ENCODE data around the gene SLC25A48. TPM values are rescaled to one million over a fixed set of nuclear protein-coding genes. Genes with fewer than 3 reads are reported as not detected.
A peak's percentile ranks its signal among the peaks of the same experiment; 100 is the strongest.

Gene SLC25A48
- total and polyA plus RNA-seq, 7 experiments from 2014 or later = not detected

DNA sequence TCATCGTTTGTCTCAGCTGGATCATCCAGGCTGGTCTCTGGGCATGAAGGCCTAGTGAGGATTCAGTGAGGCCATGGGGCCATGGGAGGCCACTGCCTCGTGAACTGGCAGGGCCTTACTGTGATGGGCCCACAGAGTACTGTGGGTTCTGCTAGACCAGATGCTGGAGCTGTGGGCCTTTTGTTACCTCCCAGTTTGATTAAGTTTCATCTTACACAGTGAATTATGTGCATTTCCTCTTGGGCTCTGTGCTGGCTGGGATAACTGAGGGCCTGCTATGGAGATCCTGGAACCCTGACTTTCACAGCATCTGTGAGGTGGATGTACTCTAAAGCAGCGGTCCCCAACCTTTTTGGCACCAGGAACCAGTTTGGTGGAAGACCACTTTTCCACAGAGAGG lies 19.7 kb upstream of the SLC25A48 start:
- Histone ChIP-seq H3K27ac (ENCODE audit: low read depth, low read length) (no peak overlapping the region), H3K36me3 (ENCODE audit: control insufficient read depth in 2 of 3, insufficient read depth in 3 of 3, low read length in 3 of 3) (no peaks in the 10 kb centered on the region), H3K4me3 (ENCODE audit: low read length) (no peak overlapping the region), H3K4me1 (ENCODE audit: control insufficient read depth in 2 of 2, insufficient read depth in 2 of 2, low read length in 2 of 2) (no peaks in the 10 kb centered on the region), H3K27me3 (ENCODE audit: control insufficient read depth in 2 of 2, insufficient read depth in 2 of 2, low read length in 2 of 2) (no peaks in the 10 kb centered on the region), H3K9me3 (ENCODE audit: control insufficient read depth in 2 of 3, low read length in 3 of 3) (no peaks in the 10 kb centered on the region)
- no peak overlapping the region for H3K27ac Mint-ChIP-seq
- peaks cover 11 to 40% (median 21%) of the 10 kb centered on the region in 5 donors for H3K27me3 Mint-ChIP-seq
- H3K4me1 Mint-ChIP-seq = no peaks in the 10 kb centered on the region
- no peaks in the 10 kb centered on the region for H3K36me3 Mint-ChIP-seq
- ATAC-seq (no peak), DNase-seq (no peak)
- POLR2A ChIA-PET = no interaction called here
- CTCF ChIA-PET = no interaction called here
- intact Hi-C loops (cut with micrococcal nuclease) = no loop called here
- H3K9me3 Mint-ChIP-seq = peaks cover 0 to 2% (median 0%) of the 10 kb centered on the region in 11 donors
- no peak overlapping the region for H3K4me3 Mint-ChIP-seq

DNA sequence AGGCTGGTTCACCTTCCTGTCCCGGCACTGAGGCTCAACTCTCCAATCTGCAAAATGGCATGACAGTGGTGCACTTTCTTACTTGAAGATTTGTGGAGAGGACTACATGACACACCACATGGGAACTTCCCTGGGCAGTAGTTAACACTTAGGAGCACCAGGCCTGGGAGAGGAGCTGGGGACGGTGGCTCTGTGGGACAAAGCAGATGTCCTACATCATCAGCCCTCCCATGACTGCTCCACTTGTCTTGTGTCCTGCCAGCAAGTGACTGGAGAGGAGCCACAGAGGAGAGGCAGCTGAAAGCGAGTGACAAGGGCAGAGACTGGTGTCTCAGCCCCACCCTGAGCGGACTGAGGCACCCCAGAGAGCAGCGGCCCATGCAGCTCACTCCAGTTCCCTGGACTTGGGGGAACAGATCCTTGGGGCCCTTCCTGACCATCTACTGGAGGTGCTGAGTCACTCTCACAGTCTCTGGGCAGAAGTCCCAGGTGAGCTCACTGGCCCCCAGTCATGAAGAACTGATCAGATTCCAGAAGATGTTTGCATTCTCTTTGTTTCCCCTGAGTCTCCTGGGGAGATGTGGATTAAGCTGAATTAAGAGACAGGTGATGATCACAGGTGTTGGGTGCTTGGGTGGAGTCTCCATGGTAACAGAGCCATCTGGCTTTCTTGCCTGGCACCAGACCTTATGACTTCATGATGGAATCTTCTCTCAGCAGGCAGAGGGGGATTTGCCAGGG lies 13.2 kb upstream of the SLC25A48 start:
- no peak overlapping the region for H3K27ac Mint-ChIP-seq
- H3K9me3 ChIP-seq (ENCODE audit: control insufficient read depth in 2 of 3, low read length in 3 of 3) = no peaks in the 10 kb centered on the region
- no peaks in the 10 kb centered on the region for H3K27me3 ChIP-seq (ENCODE audit: control insufficient read depth in 2 of 2, insufficient read depth in 2 of 2, low read length in 2 of 2)
- H3K27me3 Mint-ChIP-seq = peaks cover 0 to 19% (median 0%) of the 10 kb centered on the region in 5 donors
- ChIA-PET CTCF (no interaction called here), POLR2A (no interaction called here)
- H3K4me3 Mint-ChIP-seq = no peak overlapping the region
- no peaks in the 10 kb centered on the region for H3K9me3 Mint-ChIP-seq
- H3K4me1 ChIP-seq (ENCODE audit: control insufficient read depth in 2 of 2, insufficient read depth in 2 of 2, low read length in 2 of 2) = no peaks in the 10 kb centered on the region
- H3K36me3 Mint-ChIP-seq = no peaks in the 10 kb centered on the region
- peaks cover 0 to 2% (median 0%) of the 10 kb centered on the region in 7 donors for H3K4me1 Mint-ChIP-seq
- intact Hi-C loops (cut with micrococcal nuclease) = no loop called here
- no peak for DNase-seq
- H3K27ac ChIP-seq (ENCODE audit: low read depth, low read length) = no peak overlapping the region
- no peak overlapping the region for H3K4me3 ChIP-seq (ENCODE audit: low read length)
- H3K36me3 ChIP-seq (ENCODE audit: control insufficient read depth in 2 of 3, insufficient read depth in 3 of 3, low read length in 3 of 3) = no peaks in the 10 kb centered on the region
- peak; percentile 10 for ATAC-seq

DNA sequence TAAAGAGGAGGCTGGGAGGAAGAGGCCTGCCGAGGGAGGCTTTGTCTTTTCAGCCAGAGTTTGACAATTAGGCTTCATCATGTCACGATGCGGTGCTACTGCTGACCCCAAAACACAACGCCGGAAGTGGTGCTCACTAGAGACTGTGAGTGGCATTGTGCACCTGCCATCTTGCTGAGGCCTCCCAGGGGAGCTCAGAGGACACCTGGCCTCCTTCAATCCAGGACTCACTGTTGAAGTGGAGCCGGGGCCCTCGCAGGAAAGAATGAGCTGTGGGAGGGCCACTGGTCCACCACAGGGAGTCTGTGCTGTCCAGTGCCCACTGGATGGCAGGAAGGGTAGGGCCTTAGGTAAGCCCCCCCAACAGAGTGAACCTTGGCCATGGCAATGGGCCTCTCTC lies 12.7 kb upstream of the SLC25A48 start:
- Histone ChIP-seq H3K27me3 (ENCODE audit: control insufficient read depth in 2 of 2, insufficient read depth in 2 of 2, low read length in 2 of 2) (no peaks in the 10 kb centered on the region), H3K9me3 (ENCODE audit: control insufficient read depth in 2 of 3, low read length in 3 of 3) (no peaks in the 10 kb centered on the region), H3K27ac (ENCODE audit: low read depth, low read length) (no peak overlapping the region), H3K4me1 (ENCODE audit: control insufficient read depth in 2 of 2, insufficient read depth in 2 of 2, low read length in 2 of 2) (no peaks in the 10 kb centered on the region), H3K4me3 (ENCODE audit: low read length) (no peak overlapping the region), H3K36me3 (ENCODE audit: control insufficient read depth in 2 of 3, insufficient read depth in 3 of 3, low read length in 3 of 3) (no peaks in the 10 kb centered on the region)
- Mint-ChIP-seq H3K27ac (no peak overlapping the region), H3K27me3 (peaks cover 0 to 17% (median 0%) of the 10 kb centered on the region in 5 donors), H3K4me1 (peaks cover 0 to 3% (median 0%) of the 10 kb centered on the region in 7 donors), H3K4me3 (no peak overlapping the region), H3K36me3 (no peaks in the 10 kb centered on the region), H3K9me3 (peaks cover 0 to 1% (median 0%) of the 10 kb centered on the region in 11 donors)
- DNase-seq = no peak
- CTCF ChIA-PET = no interaction called here
- POLR2A ChIA-PET = no interaction called here
- ATAC-seq = no peak
- intact Hi-C loops (cut with micrococcal nuclease) = no loop called here

DNA sequence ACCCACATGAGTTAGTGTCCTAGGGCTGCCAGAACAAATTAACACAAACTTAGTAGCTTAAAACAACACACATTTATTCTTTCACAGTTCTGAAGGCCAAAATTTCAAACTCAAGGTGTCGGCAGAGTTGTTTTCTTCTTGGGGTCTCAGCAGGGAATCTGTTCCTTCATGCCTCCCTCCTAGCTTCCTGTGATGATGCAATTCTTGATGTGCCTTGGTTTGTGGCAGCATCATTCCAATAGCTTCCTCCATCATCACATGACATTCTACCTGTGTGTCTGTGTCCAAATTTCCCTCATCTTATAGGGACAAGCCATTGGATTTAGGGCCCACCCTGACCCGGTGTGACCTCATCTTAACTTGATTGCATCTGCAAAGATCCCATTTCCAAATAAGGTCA lies 12.2 kb upstream of the SLC25A48 start:
- ChIA-PET POLR2A (no interaction called here), CTCF (no interaction called here)
- Histone ChIP-seq H3K4me1 (ENCODE audit: control insufficient read depth in 2 of 2, insufficient read depth in 2 of 2, low read length in 2 of 2) (no peaks in the 10 kb centered on the region), H3K36me3 (ENCODE audit: control insufficient read depth in 2 of 3, insufficient read depth in 3 of 3, low read length in 3 of 3) (no peaks in the 10 kb centered on the region), H3K27me3 (ENCODE audit: control insufficient read depth in 2 of 2, insufficient read depth in 2 of 2, low read length in 2 of 2) (no peaks in the 10 kb centered on the region), H3K4me3 (ENCODE audit: low read length) (no peak overlapping the region), H3K9me3 (ENCODE audit: control insufficient read depth in 2 of 3, low read length in 3 of 3) (no peaks in the 10 kb centered on the region), H3K27ac (ENCODE audit: low read depth, low read length) (no peak overlapping the region)
- Mint-ChIP-seq H3K4me3 (no peak overlapping the region), H3K27ac (no peak overlapping the region), H3K27me3 (peaks cover 0 to 17% (median 0%) of the 10 kb centered on the region in 5 donors), H3K36me3 (no peaks in the 10 kb centered on the region), H3K4me1 (peaks cover 0 to 3% (median 0%) of the 10 kb centered on the region in 7 donors), H3K9me3 (peaks cover 0 to 2% (median 0%) of the 10 kb centered on the region in 11 donors)
- no peak for ATAC-seq
- intact Hi-C loops (cut with micrococcal nuclease) = no loop called here
- no peak for DNase-seq

DNA sequence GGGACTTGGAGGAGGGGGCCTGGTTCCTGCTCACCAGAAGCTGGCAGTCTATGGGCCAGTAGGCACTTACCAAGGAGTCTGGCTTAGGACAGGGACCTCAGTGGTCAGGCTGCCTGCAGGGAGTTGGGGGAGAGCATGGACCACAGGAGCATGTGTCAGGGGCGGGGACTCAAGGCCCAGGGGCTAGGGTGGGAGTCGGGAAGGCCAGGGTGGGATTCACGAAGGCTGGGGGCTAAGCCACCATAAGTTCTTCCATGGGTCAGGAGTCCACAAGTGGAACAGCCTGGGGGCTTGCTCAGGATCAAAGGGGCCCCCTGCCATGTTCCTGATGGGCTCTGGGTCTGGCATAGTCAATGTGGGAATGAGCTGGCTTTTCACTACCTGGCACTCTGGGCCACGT lies 11.5 kb upstream of the SLC25A48 start:
- ATAC-seq = no peak
- ChIA-PET CTCF (no interaction called here), POLR2A (no interaction called here)
- Histone ChIP-seq H3K9me3 (ENCODE audit: control insufficient read depth in 2 of 3, low read length in 3 of 3) (no peaks in the 10 kb centered on the region), H3K4me1 (ENCODE audit: control insufficient read depth in 2 of 2, insufficient read depth in 2 of 2, low read length in 2 of 2) (no peaks in the 10 kb centered on the region), H3K27me3 (ENCODE audit: control insufficient read depth in 2 of 2, insufficient read depth in 2 of 2, low read length in 2 of 2) (no peaks in the 10 kb centered on the region), H3K4me3 (ENCODE audit: low read length) (no peak overlapping the region), H3K36me3 (ENCODE audit: control insufficient read depth in 2 of 3, insufficient read depth in 3 of 3, low read length in 3 of 3) (no peaks in the 10 kb centered on the region), H3K27ac (ENCODE audit: low read depth, low read length) (no peak overlapping the region)
- no peaks in the 10 kb centered on the region for H3K36me3 Mint-ChIP-seq
- H3K27me3 Mint-ChIP-seq = peaks cover 0 to 14% (median 0%) of the 10 kb centered on the region in 5 donors
- DNase-seq = no peak
- peaks cover 0 to 2% (median 0%) of the 10 kb centered on the region in 11 donors for H3K9me3 Mint-ChIP-seq
- H3K4me3 Mint-ChIP-seq = no peak overlapping the region
- H3K4me1 Mint-ChIP-seq = peaks cover 0 to 3% (median 0%) of the 10 kb centered on the region in 7 donors
- intact Hi-C loops (cut with micrococcal nuclease) = no loop called here
- H3K27ac Mint-ChIP-seq = no peak overlapping the region

DNA sequence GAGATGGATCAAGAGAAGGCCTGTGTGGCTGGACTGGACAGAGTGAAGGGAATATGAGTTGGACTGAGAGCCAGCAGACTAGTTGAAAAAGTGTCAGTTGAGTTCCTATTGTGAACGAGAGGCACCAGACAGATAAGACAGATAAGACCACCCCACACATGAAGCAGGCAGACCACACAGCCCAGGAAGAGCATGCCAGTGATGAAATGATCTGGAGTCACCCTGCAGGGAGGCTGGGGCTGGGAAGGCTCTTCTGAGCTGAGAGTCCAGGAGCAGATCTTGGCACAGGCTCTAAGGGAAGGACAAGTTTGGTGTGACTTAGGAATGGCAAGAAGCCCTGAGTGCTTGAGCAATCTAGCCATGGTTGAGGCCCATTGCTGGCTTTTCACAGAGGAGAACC lies 10.6 kb upstream of the SLC25A48 start:
- intact Hi-C loops (cut with micrococcal nuclease) = no loop called here
- Histone ChIP-seq H3K27me3 (ENCODE audit: control insufficient read depth in 2 of 2, insufficient read depth in 2 of 2, low read length in 2 of 2) (no peaks in the 10 kb centered on the region), H3K27ac (ENCODE audit: low read depth, low read length) (no peak overlapping the region), H3K36me3 (ENCODE audit: control insufficient read depth in 2 of 3, insufficient read depth in 3 of 3, low read length in 3 of 3) (no peaks in the 10 kb centered on the region), H3K4me1 (ENCODE audit: control insufficient read depth in 2 of 2, insufficient read depth in 2 of 2, low read length in 2 of 2) (no peaks in the 10 kb centered on the region), H3K4me3 (ENCODE audit: low read length) (no peak overlapping the region), H3K9me3 (ENCODE audit: control insufficient read depth in 2 of 3, low read length in 3 of 3) (no peaks in the 10 kb centered on the region)
- Mint-ChIP-seq H3K4me3 (no peak overlapping the region), H3K36me3 (no peaks in the 10 kb centered on the region), H3K27me3 (peaks cover 0 to 6% (median 0%) of the 10 kb centered on the region in 5 donors), H3K9me3 (peaks cover 0 to 2% (median 0%) of the 10 kb centered on the region in 11 donors), H3K4me1 (peaks cover 0 to 3% (median 0%) of the 10 kb centered on the region in 7 donors), H3K27ac (no peak overlapping the region)
- DNase-seq (no peak), ATAC-seq (no peak)
- POLR2A ChIA-PET = no interaction called here
- CTCF ChIA-PET = no interaction called here

DNA sequence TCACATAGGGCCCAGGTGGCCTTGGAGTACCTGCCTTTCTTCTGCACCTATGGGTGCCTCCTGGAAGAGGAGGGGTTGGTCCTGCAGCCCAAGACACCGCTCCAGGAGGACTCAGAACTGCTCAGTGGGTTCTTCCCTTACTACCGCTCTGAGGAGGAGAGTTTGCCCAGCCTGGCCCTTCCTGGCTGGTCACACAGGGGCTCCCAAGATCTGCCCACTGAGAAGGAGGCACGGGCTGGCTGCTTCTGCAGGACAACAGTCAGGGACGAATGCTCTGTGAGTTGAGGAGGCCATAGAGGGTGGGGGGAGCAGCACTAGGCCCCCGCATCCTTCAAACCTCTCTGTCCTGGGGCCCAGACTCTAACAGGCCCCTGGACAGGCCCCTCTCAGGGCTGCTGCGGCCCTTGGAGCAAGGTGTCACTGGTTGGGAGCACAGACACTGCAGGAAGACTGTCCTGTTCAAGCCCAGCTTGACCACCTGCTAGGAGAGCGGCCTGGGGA lies 9.9 kb upstream of the SLC25A48 start:
- ChIA-PET POLR2A (no interaction called here), CTCF (no interaction called here)
- ATAC-seq (no peak), DNase-seq (no peak)
- Histone ChIP-seq H3K27me3 (ENCODE audit: control insufficient read depth in 2 of 2, insufficient read depth in 2 of 2, low read length in 2 of 2) (no peaks in the 10 kb centered on the region), H3K4me1 (ENCODE audit: control insufficient read depth in 2 of 2, insufficient read depth in 2 of 2, low read length in 2 of 2) (no peaks in the 10 kb centered on the region), H3K9me3 (ENCODE audit: control insufficient read depth in 2 of 3, low read length in 3 of 3) (no peaks in the 10 kb centered on the region), H3K36me3 (ENCODE audit: control insufficient read depth in 2 of 3, insufficient read depth in 3 of 3, low read length in 3 of 3) (no peaks in the 10 kb centered on the region), H3K4me3 (ENCODE audit: low read length) (no peak overlapping the region), H3K27ac (ENCODE audit: low read depth, low read length) (no peak overlapping the region)
- intact Hi-C loops (cut with micrococcal nuclease) = no loop called here
- peaks cover 0 to 5% (median 0%) of the 10 kb centered on the region in 5 donors for H3K27me3 Mint-ChIP-seq
- H3K4me1 Mint-ChIP-seq = peaks cover 0 to 3% (median 0%) of the 10 kb centered on the region in 7 donors
- no peak overlapping the region for H3K27ac Mint-ChIP-seq
- H3K4me3 Mint-ChIP-seq = no peak overlapping the region
- H3K9me3 Mint-ChIP-seq = peaks cover 0 to 2% (median 0%) of the 10 kb centered on the region in 11 donors
- no peaks in the 10 kb centered on the region for H3K36me3 Mint-ChIP-seq
